WERI-Rb-1 (cell line): ENCODE results near the gene CCDC86.

Experiments used
- DNase-seq: peaks from one replicate; pipeline ENCODE4 v3.0.0-alpha.2; 2020
- H3K27ac ChIP-seq: fragments of 250-450 bp; sonication (Bioruptor Pico); 2 replicates; pipeline ENCODE4 v1.5.1; 2020; ENCODE audit warnings: mild to moderate bottlenecking, moderate library complexity
- H3K27me3 ChIP-seq: fragments of 250-450 bp; sonication (Bioruptor Pico); 2 replicates; pipeline ENCODE4 v1.5.1; 2021; ENCODE audit warnings: mild to moderate bottlenecking, low read depth, moderate library complexity; ENCODE audit not compliant: insufficient read depth, severe bottlenecking
- H3K36me3 ChIP-seq: fragments of 250-450 bp; sonication (Bioruptor Pico); 2 replicates; pipeline ENCODE4 v1.5.1; 2020; ENCODE audit warnings: mild to moderate bottlenecking, moderate library complexity
- H3K4me3 ChIP-seq: 2 replicates; pipeline ENCODE4 v1.5.1; 2011; ENCODE audit warnings: low read depth, mild to moderate bottlenecking, control low read depth, low read length
- H3K9me3 ChIP-seq: fragments of 250-450 bp; sonication (Bioruptor Pico); 2 replicates; pipeline ENCODE4 v1.5.1; 2021; ENCODE audit warnings: mild to moderate bottlenecking, moderate library complexity; ENCODE audit not compliant: severe bottlenecking
- TF ChIP-seq, protein P1 (sequence below): IDR thresholded peaks from 2 replicates; pipeline ENCODE4 v1.5.1; 2011; ENCODE audit warnings: low read depth, mild to moderate bottlenecking, control low read depth, inconsistent platforms, low read length

CCDC86 gene

GRCh38 chr11:60852117-60852981, 10.4 kb downstream of the CCDC86 start:
- Histone ChIP-seq H3K4me3 (no peak overlapping the region), H3K36me3 (peaks cover 7% of the 10 kb centered on the region), H3K27ac (no peak overlapping the region), H3K9me3 (no peaks in the 10 kb centered on the region), H3K27me3 (no peaks in the 10 kb centered on the region)
- TF ChIP-seq, protein P1, sequence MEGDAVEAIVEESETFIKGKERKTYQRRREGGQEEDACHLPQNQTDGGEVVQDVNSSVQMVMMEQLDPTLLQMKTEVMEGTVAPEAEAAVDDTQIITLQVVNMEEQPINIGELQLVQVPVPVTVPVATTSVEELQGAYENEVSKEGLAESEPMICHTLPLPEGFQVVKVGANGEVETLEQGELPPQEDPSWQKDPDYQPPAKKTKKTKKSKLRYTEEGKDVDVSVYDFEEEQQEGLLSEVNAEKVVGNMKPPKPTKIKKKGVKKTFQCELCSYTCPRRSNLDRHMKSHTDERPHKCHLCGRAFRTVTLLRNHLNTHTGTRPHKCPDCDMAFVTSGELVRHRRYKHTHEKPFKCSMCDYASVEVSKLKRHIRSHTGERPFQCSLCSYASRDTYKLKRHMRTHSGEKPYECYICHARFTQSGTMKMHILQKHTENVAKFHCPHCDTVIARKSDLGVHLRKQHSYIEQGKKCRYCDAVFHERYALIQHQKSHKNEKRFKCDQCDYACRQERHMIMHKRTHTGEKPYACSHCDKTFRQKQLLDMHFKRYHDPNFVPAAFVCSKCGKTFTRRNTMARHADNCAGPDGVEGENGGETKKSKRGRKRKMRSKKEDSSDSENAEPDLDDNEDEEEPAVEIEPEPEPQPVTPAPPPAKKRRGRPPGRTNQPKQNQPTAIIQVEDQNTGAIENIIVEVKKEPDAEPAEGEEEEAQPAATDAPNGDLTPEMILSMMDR = no peak
- DNase-seq = no peak

- H3K27me3 ChIP-seq = no peaks in the 10 kb centered on the region
- no peak overlapping the region for H3K4me3 ChIP-seq
- TF ChIP-seq, protein P1 = no peak
- H3K9me3 ChIP-seq = no peaks in the 10 kb centered on the region
- DNase-seq = no peak
- H3K27ac ChIP-seq = no peak overlapping the region
- H3K36me3 ChIP-seq = peaks cover 7% of the 10 kb centered on the region
These were observed 11.4 kb downstream of the CCDC86 start for GRCh38 chr11:60852982-60853950.

DNA sequence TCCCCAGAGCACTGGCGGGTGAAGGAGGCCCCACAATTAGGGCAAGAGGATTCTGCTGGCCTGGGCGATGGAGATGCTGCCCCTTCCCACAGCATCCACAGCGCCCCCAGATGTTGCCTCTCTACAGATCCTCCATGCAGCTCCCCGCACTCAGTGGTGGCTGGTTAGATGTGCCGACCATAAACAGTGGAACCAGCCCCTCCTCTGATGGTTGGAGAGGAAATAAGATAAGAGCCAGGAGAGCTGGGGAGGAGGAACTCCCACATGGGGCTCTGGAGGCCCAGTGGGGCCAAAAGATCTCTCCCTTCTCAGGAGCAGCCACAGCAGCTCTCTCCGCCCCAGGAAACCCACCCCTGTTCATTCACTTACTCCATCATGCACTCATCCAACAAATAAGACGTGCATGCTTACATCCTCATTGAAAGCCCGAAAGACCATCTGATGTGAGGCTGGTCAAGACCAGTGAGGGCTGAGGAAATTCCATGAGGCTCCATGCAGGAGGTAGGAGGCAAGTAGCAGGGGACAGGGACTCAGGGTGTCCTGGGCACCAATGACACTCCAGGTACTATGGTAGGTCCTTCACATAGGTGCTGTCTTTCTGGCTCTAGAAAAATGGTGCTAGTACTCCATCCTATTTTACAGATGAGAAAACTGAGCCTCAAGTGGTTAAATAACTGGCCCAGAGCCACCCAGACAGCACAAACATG, 12.4 kb downstream of the CCDC86 start:
- Histone ChIP-seq H3K9me3 (no peaks in the 10 kb centered on the region), H3K27me3 (no peaks in the 10 kb centered on the region), H3K36me3 (peaks cover 7% of the 10 kb centered on the region), H3K27ac (no peak overlapping the region), H3K4me3 (no peak overlapping the region)
- TF ChIP-seq, protein P1 = no peak
- no peak for DNase-seq

GRCh38 chr11:60854847-60855725, 13.2 kb downstream of the CCDC86 start:
- Histone ChIP-seq H3K27ac (no peak overlapping the region), H3K27me3 (no peaks in the 10 kb centered on the region), H3K9me3 (no peaks in the 10 kb centered on the region), H3K36me3 (peaks cover 7% of the 10 kb centered on the region; the same call in 1 of the 2 replicates), H3K4me3 (no peak overlapping the region)
- TF ChIP-seq, protein P1 = no peak
- no peak for DNase-seq
